GM23248 (cell line): ENCODE results near the gene IGFBP6. TPM values are rescaled to one million over a fixed set of nuclear protein-coding genes. Genes with fewer than 3 reads are reported as not detected.
A peak's percentile ranks its signal among the peaks of the same experiment; 100 is the strongest.

Source experiments
- DNase-seq: peaks from one replicate; pipeline ENCODE4 v3.0.0-alpha.2; 2015
- H2AFZ ChIP-seq: fragments of 200-600 bp; sonication (generic); 2 replicates; pipeline ENCODE4 v1.6.1; 2016; ENCODE audit warnings: antibody characterized with exemption
- H3F3A ChIP-seq: fragments of 200-600 bp; sonication (generic); 2 replicates; pipeline ENCODE4 v1.6.1; 2016; ENCODE audit warnings: mild to moderate bottlenecking, antibody characterized with exemption, mixed run types; ENCODE audit not compliant: insufficient read depth
- H3K27ac ChIP-seq: fragments of 200-600 bp; sonication (generic); 2 replicates; pipeline ENCODE4 v1.5.1; 2016; ENCODE audit warnings: mild to moderate bottlenecking
- H3K27me3 ChIP-seq: fragments of 200-600 bp; sonication (generic); replicated peaks from 2 replicates; pipeline ENCODE4 v1.6.1; 2016; ENCODE audit warnings: mild to moderate bottlenecking; ENCODE audit not compliant: insufficient read depth
- H3K36me3 ChIP-seq: fragments of 200-600 bp; sonication (generic); 2 replicates; pipeline ENCODE4 v1.6.1; 2016; ENCODE audit warnings: low read depth, mild to moderate bottlenecking
- H3K4me1 ChIP-seq: fragments of 200-600 bp; sonication (generic); 2 replicates; pipeline ENCODE4 v1.6.1; 2016; ENCODE audit warnings: mild to moderate bottlenecking; ENCODE audit not compliant: insufficient read depth
- H3K4me2 ChIP-seq: fragments of 200-600 bp; sonication (generic); one replicate; pipeline ENCODE4 v1.6.1; 2016; ENCODE audit warnings: mild to moderate bottlenecking; ENCODE audit not compliant: unreplicated experiment
- H3K4me3 ChIP-seq: fragments of 200-600 bp; sonication (generic); 2 replicates; pipeline ENCODE4 v1.5.1; 2016; ENCODE audit warnings: mild to moderate bottlenecking
- H3K79me2 ChIP-seq: fragments of 200-600 bp; sonication (generic); 2 replicates; pipeline ENCODE4 v1.6.1; 2016; ENCODE audit warnings: mild to moderate bottlenecking; ENCODE audit not compliant: insufficient read depth
- H3K9ac ChIP-seq: fragments of 200-600 bp; sonication (generic); 2 replicates; pipeline ENCODE4 v1.6.1; 2016; ENCODE audit warnings: mild to moderate bottlenecking
- H3K9me2 ChIP-seq: fragments of 200-600 bp; sonication (generic); 2 replicates; pipeline ENCODE4 v1.6.1; 2016; ENCODE audit warnings: mixed run types, mild to moderate bottlenecking, moderate library complexity; ENCODE audit not compliant: insufficient read depth
- H3K9me3 ChIP-seq: fragments of 200-600 bp; sonication (generic); one replicate; pipeline ENCODE4 v1.6.1; 2017; ENCODE audit warnings: low read depth
- H4K20me1 ChIP-seq: fragments of 200-600 bp; sonication (generic); 2 replicates; pipeline ENCODE4 v1.6.0; 2016; ENCODE audit not compliant: insufficient read depth
- EZH2 ChIP-seq: fragments of 200-600 bp; sonication (generic); IDR thresholded peaks from 2 replicates; pipeline ENCODE4 v1.6.1; 2018; ENCODE audit warnings: antibody characterized with exemption, mild to moderate bottlenecking; ENCODE audit not compliant: insufficient read depth, poor library complexity, severe bottlenecking
- EZH2phosphoT487 ChIP-seq: fragments of 200-600 bp; sonication (generic); IDR thresholded peaks from 2 replicates; pipeline ENCODE4 v1.6.1; 2018; ENCODE audit warnings: antibody characterized with exemption, moderate library complexity, mild to moderate bottlenecking, low read depth; ENCODE audit not compliant: insufficient read depth
- WGBS, 2 experiments: methylation state at CpG; one replicate each; pipeline ENCODE4 v1.1.6; 2015 to 2017; ENCODE audit warnings: low lambda C conversion rate in 2 of 2, low coverage in 1 of 2; ENCODE audit errors: missing lambda C conversion rate in 2 of 2; 5-methylcytosine and 5-hydroxymethylcytosine counted together
- in situ Hi-C: fragments of 300-500 bp; cut with MboI; formaldehyde crosslinking; loops from 2 replicates; pipeline ENCODE4 v1.15.0; 2020
- microRNA-seq: library from miRNA; unstranded; fragments of <30 nt; microRNA quantifications from one replicate; pipeline ENCODE4, GENCODE V29; 2016; ENCODE audit warnings: borderline number of aligned reads
- polyA plus RNA-seq: library from polyadenylated mRNA; unstranded; fragments of >200 nt; fragmentation: Nextera tagmentation; extraction: Ambion mirVana; gene quantifications from 2 replicates; pipeline ENCODE4 v1.2.1, GENCODE V29; 2016
- small RNA-seq: library from RNA; depleted of rRNA; stranded (forward); fragments of <200 nt; gene quantifications from one replicate; pipeline ENCODE3, GENCODE V24; 2014; ENCODE audit warnings: low read depth, low replicate concordance
- total RNA-seq: library from RNA; depleted of rRNA; stranded (reverse); fragments of >200 nt; shearing (Covaris generic); gene quantifications from 2 replicates; pipeline ENCODE4 v1.2.3, GENCODE V29; 2014; rRNA removed

The IGFBP6 gene
- total and polyA plus RNA-seq, 2 experiments from 2014 or later = 1,614 to 1,827 TPM

GRCh38 chr12:53145383-53146260, 48.2 kb downstream of the IGFBP6 start:
- peak; percentile 68 for DNase-seq
- Histone ChIP-seq H4K20me1 (no peaks in the 10 kb centered on the region), H3K4me3 (no peak overlapping the region), H3K4me1 (peaks cover 3% of the 10 kb centered on the region; the same call in 1 of the 2 replicates), H3K9me3 (no peaks in the 10 kb centered on the region), H2AFZ (no peak overlapping the region), H3K9me2 (no peaks in the 10 kb centered on the region), H3K4me2 (no peak overlapping the region), H3K79me2 (no peaks in the 10 kb centered on the region), H3K36me3 (no peaks in the 10 kb centered on the region), H3K9ac (no peak overlapping the region), H3K27me3 (no peaks in the 10 kb centered on the region), H3K27ac (no peak overlapping the region), H3F3A (peaks cover 9% of the 10 kb centered on the region)
- WGBS, 2 experiments = 76 to 80% methylated on average over 5 of the region's 5 CpGs
- TF ChIP-seq EZH2phosphoT487 = no peak
- no peak for TF ChIP-seq EZH2
- in situ Hi-C loops = no loop called here

GRCh38 chr12:53147181-53147580, 49.7 kb downstream of the IGFBP6 start:
- in situ Hi-C loops = no loop called here
- no peaks in the 10 kb centered on the region for H4K20me1 ChIP-seq
- no peak overlapping the region for H2AFZ ChIP-seq
- peaks cover 9% of the 10 kb centered on the region for H3F3A ChIP-seq
- no peaks in the 10 kb centered on the region for H3K9me3 ChIP-seq
- TF ChIP-seq EZH2phosphoT487 (no peak), EZH2 (no peak)
- 91 to 96% methylated on average over 5 of the region's 5 CpGs for WGBS, 2 experiments
- DNase-seq = no peak
- H3K4me2 ChIP-seq = no peak overlapping the region
- H3K9ac ChIP-seq = no peak overlapping the region
- no peaks in the 10 kb centered on the region for H3K36me3 ChIP-seq
- no peaks in the 10 kb centered on the region for H3K9me2 ChIP-seq
- no peaks in the 10 kb centered on the region for H3K79me2 ChIP-seq
- H3K27me3 ChIP-seq = no peaks in the 10 kb centered on the region
- H3K4me1 ChIP-seq = peaks cover 3% of the 10 kb centered on the region; the same call in 1 of the 2 replicates
- no peak overlapping the region for H3K4me3 ChIP-seq
- no peak overlapping the region for H3K27ac ChIP-seq

- no peaks in the 10 kb centered on the region for H3K9me3 ChIP-seq
- no peaks in the 10 kb centered on the region for H3K79me2 ChIP-seq
- no peak overlapping the region for H3K4me3 ChIP-seq
- H3K4me1 ChIP-seq = peaks cover 3% of the 10 kb centered on the region; the same call in 1 of the 2 replicates
- H3F3A ChIP-seq = peaks cover 9% of the 10 kb centered on the region
- in situ Hi-C loops = no loop called here
- no peak overlapping the region for H3K4me2 ChIP-seq
- H2AFZ ChIP-seq = no peak overlapping the region
- no peak for TF ChIP-seq EZH2
- TF ChIP-seq EZH2phosphoT487 = no peak
- no peaks in the 10 kb centered on the region for H3K9me2 ChIP-seq
- WGBS, 2 experiments = 81 to 84% methylated on average over 15 of the region's 15 CpGs
- H4K20me1 ChIP-seq = no peaks in the 10 kb centered on the region
- H3K36me3 ChIP-seq = no peaks in the 10 kb centered on the region
- no peak overlapping the region for H3K9ac ChIP-seq
- no peaks in the 10 kb centered on the region for H3K27me3 ChIP-seq
- H3K27ac ChIP-seq = no peak overlapping the region
- DNase-seq = no peak
These were observed 50.2 kb downstream of the IGFBP6 start for GRCh38 chr12:53147653-53148052.

GRCh38 chr12:53151039-53151438, 53.6 kb downstream of the IGFBP6 start:
- no peaks in the 10 kb centered on the region for H3K36me3 ChIP-seq
- H3K9ac ChIP-seq = no peak overlapping the region
- TF ChIP-seq EZH2 (no peak), EZH2phosphoT487 (no peak)
- no peak overlapping the region for H2AFZ ChIP-seq
- no peaks in the 10 kb centered on the region for H3K4me1 ChIP-seq
- H3K9me2 ChIP-seq = no peaks in the 10 kb centered on the region
- no peaks in the 10 kb centered on the region for H3K79me2 ChIP-seq
- no peaks in the 10 kb centered on the region for H3K27me3 ChIP-seq
- no peak overlapping the region for H3K4me2 ChIP-seq
- no peak overlapping the region for H3K4me3 ChIP-seq
- no peaks in the 10 kb centered on the region for H4K20me1 ChIP-seq
- H3F3A ChIP-seq = peaks cover 9% of the 10 kb centered on the region
- 85 to 90% methylated on average over 6 of the region's 6 CpGs for whole genome bisulfite sequencing, 2 experiments
- H3K9me3 ChIP-seq = no peaks in the 10 kb centered on the region
- DNase-seq = no peak
- no peak overlapping the region for H3K27ac ChIP-seq
- in situ Hi-C loops = no loop called here

Small RNA genes within 50 kb of the gene (microRNA-seq; reads per million reads assigned to microRNA genes)
- 2.0 reads per million for gene MIR6757

Small RNA genes within 50 kb of the gene (small RNA-seq; reads per million reads assigned to genes)
- not detected for gene HIGD1AP1
- not detected for gene MIR6757
- gene RNU6-333P = not detected

Other genes starting within 250 kb of the IGFBP6 start
- gene KRT78, start 248.7 kb upstream of the IGFBP6 start, total RNA-seq = not detected in 2 replicates
- not detected in 2 replicates for gene KRT78, start 248.7 kb upstream of the IGFBP6 start, polyA plus RNA-seq
- gene KRT8, start 192.6 kb upstream of the IGFBP6 start, total RNA-seq = 5.5 and 12.9 TPM in 2 replicates
- 17.5 and 19.8 TPM in 2 replicates for gene KRT8, start 192.6 kb upstream of the IGFBP6 start, polyA plus RNA-seq
- gene KRT18, start 148.5 kb upstream of the IGFBP6 start, total RNA-seq = 69.9 and 83.8 TPM in 2 replicates
- gene KRT18, start 148.5 kb upstream of the IGFBP6 start, polyA plus RNA-seq = 141 TPM in 2 replicates
- 436 and 501 TPM in 2 replicates for gene EIF4B, start 91.2 kb upstream of the IGFBP6 start, total RNA-seq
- 73.4 and 74.8 TPM in 2 replicates for gene EIF4B, start 91.2 kb upstream of the IGFBP6 start, polyA plus RNA-seq
- 41.6 and 48.6 TPM in 2 replicates for gene TNS2, start 47.6 kb upstream of the IGFBP6 start, total RNA-seq
- 24.1 and 26.1 TPM in 2 replicates for gene TNS2, start 47.6 kb upstream of the IGFBP6 start, polyA plus RNA-seq
- 42.5 and 48.7 TPM in 2 replicates for gene SPRYD3, start 18.3 kb upstream of the IGFBP6 start, total RNA-seq
- 54.7 and 55.5 TPM in 2 replicates for gene SPRYD3, start 18.3 kb upstream of the IGFBP6 start, polyA plus RNA-seq
- not detected in 2 replicates for gene SOAT2, start 5.8 kb downstream of the IGFBP6 start, total RNA-seq
- gene SOAT2, start 5.8 kb downstream of the IGFBP6 start, polyA plus RNA-seq = 0.33 and 0.43 TPM in 2 replicates
- 5.1 and 6.5 TPM in 2 replicates for gene ZNF740, start 83.1 kb downstream of the IGFBP6 start, total RNA-seq
- 2.8 and 3.9 TPM in 2 replicates for gene ZNF740, start 83.1 kb downstream of the IGFBP6 start, polyA plus RNA-seq
- gene CSAD, start 83.3 kb downstream of the IGFBP6 start, total RNA-seq = 13.4 and 14.2 TPM in 2 replicates
- gene CSAD, start 83.3 kb downstream of the IGFBP6 start, polyA plus RNA-seq = 6.1 and 8.6 TPM in 2 replicates
- 1.4 and 2.4 TPM in 2 replicates for gene ITGB7, start 109.6 kb downstream of the IGFBP6 start, total RNA-seq
- gene ITGB7, start 109.6 kb downstream of the IGFBP6 start, polyA plus RNA-seq = 0.84 and 1.2 TPM in 2 replicates
- 75.3 and 76.6 TPM in 2 replicates for gene RARG, start 134.5 kb downstream of the IGFBP6 start, total RNA-seq
- 116 and 118 TPM in 2 replicates for gene RARG, start 134.5 kb downstream of the IGFBP6 start, polyA plus RNA-seq
- 5.6 and 8.5 TPM in 2 replicates for gene ESPL1, start 170.6 kb downstream of the IGFBP6 start, total RNA-seq
- 2.0 and 3.3 TPM in 2 replicates for gene ESPL1, start 170.6 kb downstream of the IGFBP6 start, polyA plus RNA-seq
- gene PFDN5, start 197.9 kb downstream of the IGFBP6 start, total RNA-seq = 380 and 393 TPM in 2 replicates
- gene PFDN5, start 197.9 kb downstream of the IGFBP6 start, polyA plus RNA-seq = 609 and 625 TPM in 2 replicates
- 39.6 and 48.9 TPM in 2 replicates for gene MYG1, start 202.0 kb downstream of the IGFBP6 start, total RNA-seq
- 47.8 and 52.4 TPM in 2 replicates for gene MYG1, start 202.0 kb downstream of the IGFBP6 start, polyA plus RNA-seq
- gene AAAS, start 223.9 kb downstream of the IGFBP6 start, total RNA-seq = 63.4 and 72.0 TPM in 2 replicates
- 46.6 and 49.7 TPM in 2 replicates for gene AAAS, start 223.9 kb downstream of the IGFBP6 start, polyA plus RNA-seq
- gene SP7, start 238.7 kb downstream of the IGFBP6 start, total RNA-seq = not detected in 2 replicates
- gene SP7, start 238.7 kb downstream of the IGFBP6 start, polyA plus RNA-seq = not detected in 2 replicates